DND-41 (cell line): ENCODE results near the gene PRRC1.
A peak's percentile ranks its signal among the peaks of the same experiment; 100 is the strongest.

ENCODE experiments used
- ATAC-seq: fragments of 200-7000 bp; cut with Tn5 transposase; 3 replicates; pipeline ENCODE4 v1.9.1; 2021; ENCODE audit warnings: low read depth; ENCODE audit not compliant: insufficient read depth
- DNase-seq: peaks from one replicate; pipeline ENCODE4 v3.0.0-alpha.2; 2020
- H2AFZ ChIP-seq: 2 replicates; pipeline ENCODE4 v1.6.0; 2012; ENCODE audit warnings: low read depth, low read length
- H3K27ac ChIP-seq: 2 replicates; pipeline ENCODE4 v1.5.1; 2012; ENCODE audit warnings: low read length, inconsistent platforms
- H3K27me3 ChIP-seq: fragments of 200-600 bp; sonication (generic); 2 replicates; pipeline ENCODE4 v1.6.0; 2012; ENCODE audit warnings: low read length, mild to moderate bottlenecking, inconsistent platforms; ENCODE audit not compliant: insufficient read depth, poor library complexity
- H3K36me3 ChIP-seq: 2 replicates; pipeline ENCODE4 v1.5.1; 2012; ENCODE audit warnings: low read length, inconsistent platforms; ENCODE audit not compliant: insufficient read depth
- H3K4me1 ChIP-seq: 2 replicates; pipeline ENCODE4 v1.5.1; 2012; ENCODE audit warnings: mild to moderate bottlenecking, low read length; ENCODE audit not compliant: insufficient read depth
- H3K4me2 ChIP-seq: 2 replicates; pipeline ENCODE4 v1.6.0; 2012; ENCODE audit warnings: mild to moderate bottlenecking, moderate library complexity, low read length, inconsistent platforms; ENCODE audit not compliant: insufficient read depth
- H3K4me3 ChIP-seq, 2 experiments: fragments of 200-600 bp in 1 of 2; shearing (Covaris generic) in 1 of 2; 2 replicates each; pipeline ENCODE4 v1.5.1; 2012 to 2016; ENCODE audit warnings: inconsistent platforms in 2 of 2, low read length in 2 of 2, mild to moderate bottlenecking in 2 of 2, low read depth in 1 of 2, moderate library complexity in 1 of 2
- H3K79me2 ChIP-seq: 2 replicates; pipeline ENCODE4 v1.6.0; 2012; ENCODE audit warnings: low read length, inconsistent platforms; ENCODE audit not compliant: insufficient read depth
- H3K9ac ChIP-seq: 2 replicates; pipeline ENCODE4 v1.6.0; 2012; ENCODE audit warnings: low read depth, mild to moderate bottlenecking, inconsistent platforms, low read length, moderate library complexity
- H3K9me3 ChIP-seq: 2 replicates; pipeline ENCODE4 v1.5.1; 2012; ENCODE audit warnings: low read length, moderate library complexity, mild to moderate bottlenecking, inconsistent platforms; ENCODE audit not compliant: insufficient read depth, severe bottlenecking
- H4K20me1 ChIP-seq: 2 replicates; pipeline ENCODE4 v1.6.0; 2012; ENCODE audit warnings: low read length; ENCODE audit not compliant: insufficient read depth
- CTCF ChIP-seq: IDR thresholded peaks from 2 replicates; pipeline ENCODE4 v1.5.1; 2012; ENCODE audit warnings: borderline replicate concordance, low read length, moderate library complexity, mild to moderate bottlenecking; ENCODE audit not compliant: poor library complexity, severe bottlenecking; ENCODE audit errors: extremely low read depth
- EZH2 ChIP-seq: IDR thresholded peaks from 3 replicates; pipeline ENCODE4 v1.6.1; 2012; ENCODE audit warnings: borderline replicate concordance, low read depth, mild to moderate bottlenecking, moderate library complexity, low read length, inconsistent platforms; ENCODE audit not compliant: severe bottlenecking

The PRRC1 gene

DNA sequence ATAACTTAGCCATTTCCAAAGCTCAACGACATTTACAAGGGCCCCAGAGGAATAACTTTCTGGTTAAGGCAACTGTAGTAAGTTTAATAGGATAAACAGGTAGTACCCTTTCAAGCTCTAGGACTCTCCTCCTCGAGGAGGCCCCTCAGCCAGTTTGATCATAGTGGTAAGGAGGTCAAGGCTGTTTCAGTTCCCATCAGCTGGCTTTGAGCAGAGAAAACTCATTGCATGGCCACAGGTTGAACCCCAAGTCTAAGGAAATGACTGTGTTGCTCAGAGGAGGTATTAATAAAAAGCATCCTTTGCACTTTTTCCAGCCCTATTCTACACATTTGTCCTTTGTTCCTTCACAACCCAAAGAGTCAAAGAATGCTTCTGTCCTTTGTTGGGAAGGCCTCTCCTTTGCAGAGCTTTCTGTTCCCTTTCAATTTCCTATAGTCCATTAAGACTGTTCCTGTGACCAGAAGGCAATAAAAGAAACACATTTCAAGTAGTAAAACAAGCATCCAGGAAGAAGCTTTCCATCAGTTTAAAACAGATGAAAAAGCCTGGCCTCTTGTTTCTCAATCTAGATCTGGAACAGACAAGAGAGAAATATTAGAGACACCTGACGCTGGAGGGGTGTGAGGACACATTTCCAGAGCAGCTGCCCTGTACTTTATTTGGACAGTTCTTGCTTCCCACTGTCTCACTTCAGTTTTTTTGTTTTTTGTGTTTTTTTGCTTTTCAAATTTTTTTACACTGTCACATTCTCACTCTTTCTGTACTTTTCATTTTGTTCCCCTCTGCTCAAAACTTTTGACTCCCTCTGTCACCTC is 54.1 kb downstream of the PRRC1 start:
- no peaks in the 10 kb centered on the region for H4K20me1 ChIP-seq
- H3K36me3 ChIP-seq, result no peaks in the 10 kb centered on the region
- TF ChIP-seq EZH2 (no peak), CTCF (no peak)
- H3K79me2 ChIP-seq, result no peaks in the 10 kb centered on the region
- ATAC-seq, result no peak
- no peak overlapping the region for H3K4me2 ChIP-seq
- no peak overlapping the region for H3K9ac ChIP-seq
- H3K4me3 ChIP-seq, result no peak overlapping the region
- no peaks in the 10 kb centered on the region for H3K9me3 ChIP-seq
- no peak for DNase-seq
- no peak overlapping the region for H2AFZ ChIP-seq
- no peaks in the 10 kb centered on the region for H3K4me1 ChIP-seq
- H3K27me3 ChIP-seq, result no peaks in the 10 kb centered on the region
- H3K27ac ChIP-seq, result no peak overlapping the region

- Histone ChIP-seq H3K27ac (no peak overlapping the region), H2AFZ (no peak overlapping the region), H3K4me3 (no peak overlapping the region), H3K9me3 (no peaks in the 10 kb centered on the region), H3K9ac (no peak overlapping the region), H3K36me3 (no peaks in the 10 kb centered on the region), H3K4me2 (no peak overlapping the region), H3K79me2 (no peaks in the 10 kb centered on the region), H4K20me1 (no peaks in the 10 kb centered on the region), H3K27me3 (no peaks in the 10 kb centered on the region), H3K4me1 (no peaks in the 10 kb centered on the region)
- TF ChIP-seq CTCF (peak; percentile 9), EZH2 (no peak)
- no peak for DNase-seq
- ATAC-seq, result no peak
Observed at GRCh38 chr5:127572930-127573329, 55.5 kb downstream of the PRRC1 start.

GRCh38 chr5:127574852-127575679 is 57.6 kb downstream of the PRRC1 start:
- no peaks in the 10 kb centered on the region for H3K36me3 ChIP-seq
- H2AFZ ChIP-seq, result no peak overlapping the region
- no peak for DNase-seq
- ATAC-seq, result no peak
- H3K79me2 ChIP-seq, result no peaks in the 10 kb centered on the region
- TF ChIP-seq EZH2, result no peak
- no peak for TF ChIP-seq CTCF
- H3K9ac ChIP-seq, result no peak overlapping the region
- no peak overlapping the region for H3K27ac ChIP-seq
- H3K4me2 ChIP-seq, result no peak overlapping the region
- H3K4me1 ChIP-seq, result no peaks in the 10 kb centered on the region
- H4K20me1 ChIP-seq, result no peaks in the 10 kb centered on the region
- H3K27me3 ChIP-seq, result no peaks in the 10 kb centered on the region
- no peaks in the 10 kb centered on the region for H3K9me3 ChIP-seq
- no peak overlapping the region for H3K4me3 ChIP-seq
